SK-N-SH treated with all-trans-retinoic acid at 6 μM for 48 hours (cell line): ENCODE data around the gene NRXN2.

Experiments
- ATAC-seq: fragments of 200-7000 bp; cut with Tn5 transposase; 3 replicates; pipeline ENCODE4 v1.9.1; 2020; ENCODE audit warnings: mild to moderate bottlenecking, moderate library complexity
- ARNTL ChIP-seq: fragments of 450-650 bp; formaldehyde crosslinking; IDR thresholded peaks from 2 replicates; pipeline ENCODE4 v1.5.0; 2020; ENCODE audit warnings: low read depth, mild to moderate bottlenecking, moderate library complexity, borderline replicate concordance
- BACH2 ChIP-seq: fragments of 250-450 bp; sonication (Bioruptor Pico); IDR thresholded peaks from 2 replicates; pipeline ENCODE4 v1.9.0; 2021; ENCODE audit warnings: mild to moderate bottlenecking, borderline replicate concordance
- CREB5 ChIP-seq: fragments of 250-450 bp; sonication (Bioruptor Pico); IDR thresholded peaks from 2 replicates; pipeline ENCODE4 v1.5.1; 2020; ENCODE audit warnings: low read depth, mild to moderate bottlenecking, moderate library complexity
- CSDC2 ChIP-seq: fragments of 250-450 bp; sonication (Bioruptor Pico); IDR thresholded peaks from 2 replicates; pipeline ENCODE4 v1.5.0; 2020; ENCODE audit warnings: mild to moderate bottlenecking, moderate library complexity
- CSRNP3 ChIP-seq: fragments of 250-450 bp; sonication (Bioruptor Pico); IDR thresholded peaks from 2 replicates; pipeline ENCODE4 v1.5.1; 2021; ENCODE audit warnings: mild to moderate bottlenecking, moderate library complexity
- ESRRG ChIP-seq: fragments of 250-450 bp; sonication (Bioruptor Pico); IDR thresholded peaks from 2 replicates; pipeline ENCODE4 v1.6.1; 2021; ENCODE audit warnings: mild to moderate bottlenecking
- GLIS3 ChIP-seq: fragments of 250-450 bp; sonication (Bioruptor Pico); IDR thresholded peaks from 2 replicates; pipeline ENCODE4 v1.5.0; 2020; ENCODE audit warnings: mild to moderate bottlenecking, moderate library complexity
- ISL1 ChIP-seq: fragments of 250-450 bp; sonication (Bioruptor Pico); IDR thresholded peaks from 2 replicates; pipeline ENCODE4 v2.1.2; 2022; ENCODE audit warnings: mild to moderate bottlenecking, moderate library complexity
- OSR1 ChIP-seq: fragments of 250-450 bp; sonication (Bioruptor Pico); IDR thresholded peaks from 2 replicates; pipeline ENCODE4 v1.8.0; 2022; ENCODE audit warnings: moderate library complexity, mild to moderate bottlenecking, inconsistent platforms
- PATZ1 ChIP-seq: fragments of 250-450 bp; sonication (Bioruptor Pico); IDR thresholded peaks from 2 replicates; pipeline ENCODE4 v1.8.0; 2020; ENCODE audit warnings: mild to moderate bottlenecking, moderate library complexity, borderline replicate concordance
- POU6F1 ChIP-seq: fragments of 250-450 bp; sonication (Bioruptor Pico); IDR thresholded peaks from 2 replicates; pipeline ENCODE4 v1.8.0; 2021; ENCODE audit warnings: low read depth, mild to moderate bottlenecking, moderate library complexity, borderline replicate concordance
- PPARA ChIP-seq: fragments of 250-450 bp; sonication (Bioruptor Pico); IDR thresholded peaks from 2 replicates; pipeline ENCODE4 v1.5.0; 2020; ENCODE audit warnings: mild to moderate bottlenecking, borderline replicate concordance
- RARB ChIP-seq: fragments of 250-450 bp; sonication (Bioruptor Pico); IDR thresholded peaks from 2 replicates; pipeline ENCODE4 v1.8.0; 2021; ENCODE audit warnings: mild to moderate bottlenecking, moderate library complexity
- TCF4 ChIP-seq: fragments of 250-450 bp; sonication (Bioruptor Pico); IDR thresholded peaks from 2 replicates; pipeline ENCODE4 v1.8.0; 2021; ENCODE audit warnings: mild to moderate bottlenecking, moderate library complexity, borderline replicate concordance
- TOX ChIP-seq: fragments of 250-450 bp; sonication (Bioruptor Pico); IDR thresholded peaks from 2 replicates; pipeline ENCODE4 v1.8.0; 2021; ENCODE audit warnings: mild to moderate bottlenecking, moderate library complexity, borderline replicate concordance
- TSHZ2 ChIP-seq: fragments of 250-450 bp; sonication (Bioruptor Pico); IDR thresholded peaks from 2 replicates; pipeline ENCODE4 v1.5.0; 2020; ENCODE audit warnings: mild to moderate bottlenecking, moderate library complexity
- ZC3H10 ChIP-seq: fragments of 250-450 bp; sonication (Bioruptor Pico); IDR thresholded peaks from 2 replicates; pipeline ENCODE4 v1.5.1; 2021; ENCODE audit warnings: mild to moderate bottlenecking, moderate library complexity
- ZFP3 ChIP-seq: fragments of 250-450 bp; sonication (Bioruptor Pico); IDR thresholded peaks from 2 replicates; pipeline ENCODE4 v1.5.0; 2020; ENCODE audit warnings: mild to moderate bottlenecking, moderate library complexity
- ZFP30 ChIP-seq: fragments of 450-650 bp; formaldehyde crosslinking; IDR thresholded peaks from 2 replicates; pipeline ENCODE4 v1.5.0; 2022; ENCODE audit warnings: mild to moderate bottlenecking, moderate library complexity
- ZNF565 ChIP-seq: fragments of 450-650 bp; formaldehyde crosslinking; conservative IDR thresholded peaks from 2 replicates; pipeline ENCODE4 v1.5.0; 2020; ENCODE audit warnings: low read depth, mild to moderate bottlenecking, moderate library complexity
- ZNF70 ChIP-seq: fragments of 450-650 bp; formaldehyde crosslinking; IDR thresholded peaks from 2 replicates; pipeline ENCODE4 v1.5.0; 2020; ENCODE audit warnings: mild to moderate bottlenecking, moderate library complexity

NRXN2 gene

GRCh38 chr11:64590763-64591221, 132.2 kb downstream of the NRXN2 start, which contains the start of gene SLC22A12:
TSS of gene SLC22A12 (plus strand) at chr11:64591220. CDS start at chr11:64591557, 337 bp downstream.
- no peak for ATAC-seq
- TF ChIP-seq ARNTL (CRISPR knock-in tag) (no peak), ESRRG (CRISPR knock-in tag) (no peak)

- TF ChIP-seq POU6F1 (CRISPR knock-in tag) (no peak), TOX (no peak), GLIS3 (CRISPR knock-in tag) (no peak), TSHZ2 (CRISPR knock-in tag) (no peak), CSRNP3 (CRISPR knock-in tag) (no peak), OSR1 (CRISPR knock-in tag) (no peak)
- no peak for ATAC-seq
Measured at GRCh38 chr11:64588701-64589100, 134.3 kb downstream of the NRXN2 start.

GRCh38 chr11:64586366-64586765, 136.6 kb downstream of the NRXN2 start:
- TF ChIP-seq TSHZ2 (CRISPR knock-in tag) (no peak), PPARA (CRISPR knock-in tag) (no peak), ZC3H10 (CRISPR knock-in tag) (no peak), CSRNP3 (CRISPR knock-in tag) (no peak), ARNTL (CRISPR knock-in tag) (no peak), CREB5 (CRISPR knock-in tag) (no peak), ESRRG (CRISPR knock-in tag) (no peak), ZFP3 (no peak), GLIS3 (CRISPR knock-in tag) (no peak), ZNF565 (CRISPR knock-in tag) (no peak), POU6F1 (CRISPR knock-in tag) (no peak), PATZ1 (CRISPR knock-in tag) (no peak), ZFP30 (no peak), ISL1 (CRISPR knock-in tag) (no peak), RARB (CRISPR knock-in tag) (no peak), CSDC2 (CRISPR knock-in tag) (no peak), ZNF70 (no peak), TOX (no peak), BACH2 (CRISPR knock-in tag) (no peak), TCF4 (CRISPR knock-in tag) (no peak)
- TF ChIP-seq, all 23 proteins: peak for 0
- no peak for ATAC-seq
